ENCODE measurements around the gene KCNIP1. TPM values are rescaled to one million over a fixed set of nuclear protein-coding genes. Genes with fewer than 3 reads are reported as not detected.

The KCNIP1 gene
- total RNA-seq, 1 donor from 2014 or later = 5.3 TPM

- DNase-seq (ENCODE audit: extremely low spot score, unreplicated experiment) = no peak
- Mint-ChIP-seq H3K27me3 (peaks cover 57% of the 10 kb centered on the region), H3K27ac (no peak overlapping the region), H3K4me1 (ENCODE audit: unreplicated experiment) (peaks cover 24% of the 10 kb centered on the region), H3K36me3 (no peaks in the 10 kb centered on the region), H3K4me3 (no peak overlapping the region), H3K9me3 (no peaks in the 10 kb centered on the region)
- TF ChIP-seq, protein P1, sequence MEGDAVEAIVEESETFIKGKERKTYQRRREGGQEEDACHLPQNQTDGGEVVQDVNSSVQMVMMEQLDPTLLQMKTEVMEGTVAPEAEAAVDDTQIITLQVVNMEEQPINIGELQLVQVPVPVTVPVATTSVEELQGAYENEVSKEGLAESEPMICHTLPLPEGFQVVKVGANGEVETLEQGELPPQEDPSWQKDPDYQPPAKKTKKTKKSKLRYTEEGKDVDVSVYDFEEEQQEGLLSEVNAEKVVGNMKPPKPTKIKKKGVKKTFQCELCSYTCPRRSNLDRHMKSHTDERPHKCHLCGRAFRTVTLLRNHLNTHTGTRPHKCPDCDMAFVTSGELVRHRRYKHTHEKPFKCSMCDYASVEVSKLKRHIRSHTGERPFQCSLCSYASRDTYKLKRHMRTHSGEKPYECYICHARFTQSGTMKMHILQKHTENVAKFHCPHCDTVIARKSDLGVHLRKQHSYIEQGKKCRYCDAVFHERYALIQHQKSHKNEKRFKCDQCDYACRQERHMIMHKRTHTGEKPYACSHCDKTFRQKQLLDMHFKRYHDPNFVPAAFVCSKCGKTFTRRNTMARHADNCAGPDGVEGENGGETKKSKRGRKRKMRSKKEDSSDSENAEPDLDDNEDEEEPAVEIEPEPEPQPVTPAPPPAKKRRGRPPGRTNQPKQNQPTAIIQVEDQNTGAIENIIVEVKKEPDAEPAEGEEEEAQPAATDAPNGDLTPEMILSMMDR (conservative IDR thresholded peaks at IDR 0.05) = no peak
These were observed 110.9 kb downstream of the KCNIP1 start for GRCh38 chr5:170614720-170615119.

GRCh38 chr5:170617533-170618490 lies 114.0 kb downstream of the KCNIP1 start:
- Mint-ChIP-seq H3K4me3 (no peak overlapping the region), H3K36me3 (no peaks in the 10 kb centered on the region), H3K4me1 (ENCODE audit: unreplicated experiment) (peaks cover 8% of the 10 kb centered on the region), H3K27ac (no peak overlapping the region), H3K27me3 (peaks cover 53% of the 10 kb centered on the region), H3K9me3 (no peaks in the 10 kb centered on the region)
- DNase-seq (ENCODE audit: extremely low spot score, unreplicated experiment) = no peak
- TF ChIP-seq, protein P1 (conservative IDR thresholded peaks at IDR 0.05) = peak; percentile 28

DNA sequence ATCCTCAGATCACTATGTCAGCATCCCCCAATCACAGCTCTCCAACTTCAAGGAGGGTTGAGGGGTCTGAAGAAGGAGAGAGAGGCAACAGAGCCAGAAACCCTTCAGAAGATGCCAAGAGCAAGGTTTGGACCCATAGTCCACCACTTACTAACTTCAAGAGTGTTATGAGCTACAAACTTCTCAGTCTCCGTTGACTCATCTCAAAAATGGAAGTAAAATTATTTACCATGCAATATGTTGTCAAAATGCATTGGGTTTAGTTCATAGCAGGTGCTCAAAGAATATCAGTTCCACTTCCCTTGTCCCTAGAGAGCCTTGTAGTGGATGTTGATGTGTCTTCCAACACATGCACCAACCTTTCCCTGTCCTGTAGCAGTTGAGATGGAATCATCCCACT lies 116.0 kb downstream of the KCNIP1 start:
- Mint-ChIP-seq H3K27ac (no peak overlapping the region), H3K9me3 (no peaks in the 10 kb centered on the region), H3K4me1 (ENCODE audit: unreplicated experiment) (peaks cover 4% of the 10 kb centered on the region), H3K4me3 (no peak overlapping the region), H3K36me3 (no peaks in the 10 kb centered on the region), H3K27me3 (peaks cover 53% of the 10 kb centered on the region)
- TF ChIP-seq, protein P1 (conservative IDR thresholded peaks at IDR 0.05) = no peak
- DNase-seq (ENCODE audit: extremely low spot score, unreplicated experiment) = no peak

GRCh38 chr5:170622933-170623332 lies 119.1 kb downstream of the KCNIP1 start:
- H3K27ac Mint-ChIP-seq = no peak overlapping the region
- no peak for DNase-seq (ENCODE audit: extremely low spot score, unreplicated experiment)
- H3K4me1 Mint-ChIP-seq (ENCODE audit: unreplicated experiment) = peaks cover 2% of the 10 kb centered on the region
- TF ChIP-seq, protein P1 (conservative IDR thresholded peaks at IDR 0.05) = no peak
- H3K27me3 Mint-ChIP-seq = peaks cover 45% of the 10 kb centered on the region
- H3K9me3 Mint-ChIP-seq = no peaks in the 10 kb centered on the region
- no peaks in the 10 kb centered on the region for H3K36me3 Mint-ChIP-seq
- no peak overlapping the region for H3K4me3 Mint-ChIP-seq

DNA sequence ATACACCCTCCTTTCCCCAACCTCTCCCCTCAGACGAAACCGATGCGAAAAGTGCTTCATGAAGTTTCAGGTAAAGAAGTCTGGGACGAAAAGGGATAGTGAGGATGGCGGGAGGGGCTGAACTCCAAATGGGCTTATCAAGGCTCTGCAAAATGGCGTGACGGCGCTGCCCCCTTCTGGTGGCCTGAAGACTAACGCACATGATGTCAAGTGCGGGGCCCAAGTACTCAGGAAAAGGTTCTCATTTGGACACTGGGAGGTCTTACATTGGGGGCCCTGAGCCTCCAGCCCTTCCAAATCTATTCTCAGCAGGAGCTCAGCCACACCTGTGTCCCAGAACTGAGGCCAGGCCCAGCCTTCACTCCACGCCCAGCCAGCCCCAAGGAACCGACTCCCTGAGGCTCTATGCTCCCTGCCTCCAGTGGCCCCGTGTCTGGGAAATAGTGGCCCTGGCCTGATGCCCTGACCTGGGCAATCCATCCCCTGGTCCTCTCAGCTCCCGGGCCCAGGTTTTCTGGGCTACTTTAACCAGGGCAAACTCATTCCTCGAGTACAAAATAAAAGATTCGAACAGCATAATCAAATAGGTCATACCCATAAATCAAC lies 119.9 kb downstream of the KCNIP1 start:
- H3K27ac Mint-ChIP-seq = no peak overlapping the region
- H3K36me3 Mint-ChIP-seq = no peaks in the 10 kb centered on the region
- no peak overlapping the region for H3K4me3 Mint-ChIP-seq
- H3K4me1 Mint-ChIP-seq (ENCODE audit: unreplicated experiment) = peaks cover 4% of the 10 kb centered on the region
- DNase-seq (ENCODE audit: extremely low spot score, unreplicated experiment) = no peak
- H3K27me3 Mint-ChIP-seq = peaks cover 48% of the 10 kb centered on the region
- H3K9me3 Mint-ChIP-seq = no peaks in the 10 kb centered on the region
- TF ChIP-seq, protein P1 (conservative IDR thresholded peaks at IDR 0.05) = peak; percentile 86

All from type B pancreatic cell (in vitro differentiated cells).